K562 (cell line): ENCODE results near the gene PRDX3. TPM values are rescaled to one million over a fixed set of nuclear protein-coding genes. Genes with fewer than 3 reads are reported as not detected.

Experiments used
- ATF7 ChIP-seq: fragments of 450-650 bp; IDR thresholded peaks from 2 replicates; pipeline ENCODE4 v1.7.1; 2014; ENCODE audit warnings: mild to moderate bottlenecking, moderate library complexity
- E2F5 ChIP-seq: sonication (generic); formaldehyde crosslinking; IDR thresholded peaks from 2 replicates; pipeline ENCODE4 v1.8.0; 2022; ENCODE audit warnings: mild to moderate bottlenecking, missing genetic modification reagents
- GABPA ChIP-seq: fragments of 200-800 bp; sonication (Bioruptor generic); conservative IDR thresholded peaks from 2 replicates; pipeline ENCODE4 v1.6.1; 2016; ENCODE audit warnings: low read depth, missing genetic modification characterization, missing compliant biosample characterization
- GTF2A2 ChIP-seq: IDR thresholded peaks from 2 replicates; pipeline ENCODE4 v1.6.1; 2016; ENCODE audit warnings: mild to moderate bottlenecking, missing genetic modification characterization, missing compliant biosample characterization
- IRF2 ChIP-seq: sonication (generic); formaldehyde crosslinking; IDR thresholded peaks from 2 replicates; pipeline ENCODE4 v1.8.1; 2022; ENCODE audit warnings: mild to moderate bottlenecking, missing genetic modification reagents
- JUN ChIP-seq, 2 experiments: sonication (generic) in 1 of 2; formaldehyde crosslinking in 1 of 2; IDR thresholded peaks; 2 replicates each; pipeline versions ENCODE4 v1.6.1 to v1.8.0; 2012 to 2022; ENCODE audit warnings: borderline replicate concordance in 2 of 2, mild to moderate bottlenecking in 2 of 2, improper control_type of control experiment in 1 of 2, low read depth in 1 of 2, low read length in 1 of 2, missing genetic modification reagents in 1 of 2
- RBBP5 ChIP-seq: fragments of 200-600 bp; sonication (generic); IDR thresholded peaks from 2 replicates; pipeline ENCODE4 v1.6.1; 2012; ENCODE audit warnings: borderline replicate concordance, mild to moderate bottlenecking, low read length, control low read depth, inconsistent platforms; ENCODE audit not compliant: insufficient read depth, poor library complexity, severe bottlenecking
- SMARCC2 ChIP-seq: fragments of 450-650 bp; IDR thresholded peaks from 2 replicates; pipeline ENCODE4 v1.6.1; 2017; ENCODE audit warnings: antibody characterized with exemption, moderate library complexity, mild to moderate bottlenecking, low read depth
- SOX6 ChIP-seq: fragments of 450-650 bp; IDR thresholded peaks from 2 replicates; pipeline ENCODE4 v1.6.1; 2014; ENCODE audit warnings: mild to moderate bottlenecking
- ZNF174 ChIP-seq: fragments of 250-450 bp; sonication (Bioruptor Pico); IDR thresholded peaks from 2 replicates; pipeline ENCODE4 v1.4.0; 2020; ENCODE audit warnings: mild to moderate bottlenecking
- ZNF23 ChIP-seq: fragments of 250-450 bp; sonication (Bioruptor Pico); IDR thresholded peaks from 2 replicates; pipeline ENCODE4 v1.4.0; 2020; ENCODE audit warnings: mild to moderate bottlenecking
- polyA plus RNA-seq, 8 experiments: library from polyadenylated mRNA; depleted of rRNA in 4 of 8; stranded (reverse) in 5 of 8; unstranded in 3 of 8; fragments of >200 nt; fragmentation: Nextera tagmentation in 2 of 8; fragmentation: Illumina TruSeq in 1 of 8; extraction: Ambion mirVana in 2 of 8; extraction: Trizol in 1 of 8; gene quantifications; 2 replicates each; pipeline versions ENCODE4 v1.2.1 to v1.2.3, GENCODE V29; 2011 to 2014; ENCODE audit warnings: inconsistent platforms in 1 of 8, missing spikeins in 1 of 8
- total RNA-seq, 7 experiments: library from RNA; depleted of rRNA in 6 of 7; stranded (reverse); fragments of >200 nt in 6 of 7; fragmentation: Illumina TruSeq in 2 of 7; extraction: Trizol in 2 of 7; gene quantifications; 2 replicates each; pipeline versions ENCODE4 v1.2.1 to v1.2.3, GENCODE V29; 2011 to 2021; ENCODE audit warnings: low replicate concordance in 1 of 7
- TF ChIP-seq, protein P1 (sequence below): sonication (generic); formaldehyde crosslinking; IDR thresholded peaks from 2 replicates; pipeline ENCODE4 v1.9.0; 2022; ENCODE audit warnings: mild to moderate bottlenecking, missing genetic modification reagents

PRDX3 gene
- total and polyA plus RNA-seq, 9 of the 15 experiments (the other 6 are each of a cell fraction or from before 2014, with no cell fraction given), result 122 to 994 (median 173) TPM

DNA sequence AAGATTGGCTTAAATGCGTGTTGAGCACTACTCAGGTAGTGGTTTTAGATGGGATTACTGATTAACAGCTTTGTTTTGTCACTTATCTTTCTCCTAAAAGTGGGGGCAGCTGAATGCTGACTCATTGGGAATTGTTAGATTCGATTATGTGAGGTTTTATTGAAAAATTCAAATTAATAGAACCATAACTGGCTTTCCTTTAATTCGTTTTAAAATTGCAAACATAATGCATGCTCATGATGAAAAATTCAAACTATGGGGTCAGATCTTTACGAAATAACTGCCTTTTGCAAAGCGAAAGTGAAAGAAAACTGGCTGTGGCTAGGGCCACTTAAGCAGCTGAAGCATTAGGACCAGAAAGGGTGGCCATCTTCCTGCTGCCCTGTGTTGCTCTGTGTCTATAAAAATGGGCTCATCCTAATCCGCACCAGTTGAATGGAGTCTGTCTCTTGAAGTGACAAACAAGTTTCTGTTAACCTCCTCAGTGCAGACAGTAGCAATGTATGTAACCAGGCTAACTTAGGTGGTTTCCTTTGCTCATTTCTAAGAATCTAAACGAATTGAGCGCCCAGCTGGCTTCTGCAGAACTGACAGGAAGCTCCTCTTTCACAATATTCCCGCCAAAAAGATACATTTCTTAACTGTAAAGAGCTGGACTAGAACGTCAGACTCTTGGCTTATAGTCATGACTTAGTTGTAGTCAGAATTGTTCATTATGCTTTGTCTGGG is 46.9 kb downstream of the PRDX3 start (continued):
- no peak for TF ChIP-seq JUN (IDR thresholded peaks at IDR 0.05; ENCODE audit: borderline replicate concordance, low read depth, low read length)
- TF ChIP-seq JUN (CRISPR knock-in tag; IDR thresholded peaks at IDR 0.05; ENCODE audit: borderline replicate concordance), result no peak
- TF ChIP-seq SOX6, result peak; percentile 83
- peak; percentile 65 for TF ChIP-seq SMARCC2
- TF ChIP-seq GABPA (tag), result peak; percentile 38; the same call in 1 of the 2 replicates
- no peak for TF ChIP-seq GTF2A2 (tag)
- TF ChIP-seq RBBP5, result no peak
- TF ChIP-seq ATF7, result no peak
- no peak for TF ChIP-seq ZNF174 (CRISPR knock-in tag)
- TF ChIP-seq, protein P1, sequence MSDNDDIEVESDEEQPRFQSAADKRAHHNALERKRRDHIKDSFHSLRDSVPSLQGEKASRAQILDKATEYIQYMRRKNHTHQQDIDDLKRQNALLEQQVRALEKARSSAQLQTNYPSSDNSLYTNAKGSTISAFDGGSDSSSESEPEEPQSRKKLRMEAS (CRISPR knock-in tag), result no peak
- no peak for TF ChIP-seq ZNF23 (CRISPR knock-in tag)
- TF ChIP-seq IRF2 (CRISPR knock-in tag), result peak; percentile 95
- TF ChIP-seq E2F5 (CRISPR knock-in tag), result no peak
